Stimulated activated CD8-positive, alpha-beta memory T cell treated with anti-CD3 and anti-CD28 coated beads, Interleukin-2, amount 100 ng/mL, for 48 hours (primary cell): ENCODE measurements around the gene TMED4.
A peak's percentile ranks its signal among the peaks of the same experiment; 100 is the strongest.

Source experiments
- DNase-seq, 2 donors: peaks; one replicate each; pipeline ENCODE4 v3.0.0-alpha.2; 2020; ENCODE audit warnings: low read depth in 2 of 2

TMED4 gene

GRCh38 chr7:44540592-44541027, 41.4 kb downstream of the TMED4 start:
- no peak for DNase-seq

GRCh38 chr7:44539669-44540506, 42.1 kb downstream of the TMED4 start:
- DNase-seq: no peak

DNA sequence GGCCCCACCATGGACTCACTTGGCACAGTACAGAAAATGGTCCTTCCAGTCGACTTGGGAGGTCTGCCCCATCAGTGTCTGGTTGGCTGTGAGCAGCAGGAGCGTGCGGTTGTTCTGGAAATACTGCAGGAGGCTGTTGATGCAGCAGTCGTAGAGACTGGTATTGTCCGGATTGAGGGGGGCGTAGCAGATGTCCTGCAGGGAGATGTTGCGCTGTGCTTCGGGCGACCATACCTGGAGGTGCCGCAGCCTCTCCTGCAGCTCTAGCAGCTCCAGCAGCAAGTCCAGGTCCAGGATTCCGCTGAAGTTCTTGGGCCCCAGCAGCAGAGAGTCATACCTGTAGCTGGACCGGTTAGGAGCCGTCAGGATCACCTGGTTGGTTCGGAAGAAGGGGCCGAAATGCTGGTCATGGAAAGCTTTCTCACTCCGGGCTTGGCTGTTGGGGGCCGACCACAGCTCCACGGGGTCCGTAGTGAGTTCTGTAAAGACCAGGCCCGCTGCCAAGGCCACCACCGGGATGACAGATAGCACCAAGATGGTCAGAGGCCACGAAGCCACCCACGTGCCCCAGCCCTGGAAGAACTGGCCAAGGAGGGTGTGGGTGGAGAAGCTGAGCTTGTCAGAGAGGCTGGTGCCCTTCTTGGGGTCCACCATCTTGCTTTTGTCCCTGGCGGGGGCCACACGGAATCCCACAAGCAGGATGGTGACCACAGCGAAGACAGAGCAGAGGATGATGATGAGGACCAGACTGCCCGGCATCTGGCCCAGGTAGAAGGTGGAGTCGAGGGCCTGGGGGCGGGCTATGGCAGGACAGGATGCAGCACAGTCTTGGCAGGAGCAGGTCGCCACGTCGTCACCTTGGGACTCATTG, 43.0 kb downstream of the TMED4 start:
- DNase-seq: no peak

- DNase-seq: no peak
These were observed 43.8 kb downstream of the TMED4 start for GRCh38 chr7:44538093-44538797.

GRCh38 chr7:44537442-44537841, 44.6 kb downstream of the TMED4 start:
- no peak for DNase-seq

DNA sequence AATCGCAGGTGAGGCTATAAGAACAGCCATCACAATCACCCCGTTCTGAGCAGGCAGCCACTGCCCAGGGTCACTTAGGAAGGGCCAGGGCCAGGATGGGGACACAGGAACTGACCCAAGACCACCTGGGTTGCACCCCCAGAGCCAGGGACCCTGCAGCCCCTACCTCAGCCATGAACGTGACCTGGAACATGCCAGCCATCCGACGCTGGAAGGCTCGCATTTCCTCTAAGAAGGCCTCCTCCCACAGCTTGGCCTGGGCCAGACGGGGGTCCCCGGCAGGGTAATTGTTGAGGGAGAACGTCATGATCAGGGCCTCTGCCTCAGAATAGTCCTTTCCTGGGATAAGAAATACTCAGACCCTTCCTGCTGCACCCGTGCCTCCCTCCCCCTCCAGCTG, 45.9 kb downstream of the TMED4 start:
- DNase-seq: no peak

- DNase-seq: no peak
These were observed 46.5 kb downstream of the TMED4 start for GRCh38 chr7:44535348-44536064.

DNA sequence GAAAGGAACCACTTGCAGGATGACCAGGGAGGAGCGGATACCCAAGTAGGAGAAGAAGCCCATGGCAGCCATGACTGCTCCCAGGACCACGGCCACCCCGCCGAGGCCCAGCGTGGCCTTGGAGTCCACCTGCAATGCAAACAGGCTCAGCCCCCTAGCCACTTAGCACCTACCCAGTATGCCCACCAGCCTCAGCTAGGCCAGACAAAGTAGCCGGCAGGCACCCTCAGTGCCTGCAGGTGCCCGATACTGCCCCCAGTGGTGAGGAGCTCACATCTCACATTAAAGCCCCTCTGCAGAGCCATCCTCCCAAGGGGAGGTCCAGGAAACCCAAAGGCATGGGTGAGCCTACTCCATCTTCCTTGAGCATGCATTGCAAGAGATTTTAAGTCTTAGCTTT, 47.5 kb downstream of the TMED4 start:
- peak; percentile 29 to 42 for DNase-seq

- no peak for DNase-seq
These were observed 47.9 kb downstream of the TMED4 start for GRCh38 chr7:44534087-44534486.

- no peak for DNase-seq
These were observed 48.6 kb downstream of the TMED4 start for GRCh38 chr7:44533301-44534055.

- no peak for DNase-seq
These were observed 50.3 kb downstream of the TMED4 start for GRCh38 chr7:44531421-44532380.

DNA sequence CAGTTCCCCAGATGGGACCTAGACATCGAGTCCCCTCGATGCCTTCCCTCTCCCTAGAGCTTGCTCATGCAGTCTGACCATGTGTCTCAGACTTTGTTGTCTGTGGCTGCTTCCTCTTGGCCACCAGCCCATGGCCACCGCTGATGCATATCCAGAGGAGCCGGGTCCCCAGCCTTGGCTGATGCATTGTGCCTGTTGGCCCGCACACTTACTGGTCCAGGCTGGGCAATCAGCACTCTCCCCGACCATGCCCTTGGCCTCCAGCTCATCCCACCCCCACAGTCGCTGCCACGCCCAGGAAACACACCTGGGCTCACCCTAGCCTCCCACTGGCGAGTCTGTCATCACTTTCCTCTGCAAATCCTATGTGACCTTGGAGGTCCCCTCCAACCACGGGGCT, 51.0 kb downstream of the TMED4 start:
- no peak for DNase-seq
